Measurements from ENCODE around the gene PRMT7. TPM values are rescaled to one million over a fixed set of nuclear protein-coding genes. Genes with fewer than 3 reads are reported as not detected.

Gene PRMT7
- total RNA-seq, 1 donor from 2014 or later, result 25.6 TPM

DNA sequence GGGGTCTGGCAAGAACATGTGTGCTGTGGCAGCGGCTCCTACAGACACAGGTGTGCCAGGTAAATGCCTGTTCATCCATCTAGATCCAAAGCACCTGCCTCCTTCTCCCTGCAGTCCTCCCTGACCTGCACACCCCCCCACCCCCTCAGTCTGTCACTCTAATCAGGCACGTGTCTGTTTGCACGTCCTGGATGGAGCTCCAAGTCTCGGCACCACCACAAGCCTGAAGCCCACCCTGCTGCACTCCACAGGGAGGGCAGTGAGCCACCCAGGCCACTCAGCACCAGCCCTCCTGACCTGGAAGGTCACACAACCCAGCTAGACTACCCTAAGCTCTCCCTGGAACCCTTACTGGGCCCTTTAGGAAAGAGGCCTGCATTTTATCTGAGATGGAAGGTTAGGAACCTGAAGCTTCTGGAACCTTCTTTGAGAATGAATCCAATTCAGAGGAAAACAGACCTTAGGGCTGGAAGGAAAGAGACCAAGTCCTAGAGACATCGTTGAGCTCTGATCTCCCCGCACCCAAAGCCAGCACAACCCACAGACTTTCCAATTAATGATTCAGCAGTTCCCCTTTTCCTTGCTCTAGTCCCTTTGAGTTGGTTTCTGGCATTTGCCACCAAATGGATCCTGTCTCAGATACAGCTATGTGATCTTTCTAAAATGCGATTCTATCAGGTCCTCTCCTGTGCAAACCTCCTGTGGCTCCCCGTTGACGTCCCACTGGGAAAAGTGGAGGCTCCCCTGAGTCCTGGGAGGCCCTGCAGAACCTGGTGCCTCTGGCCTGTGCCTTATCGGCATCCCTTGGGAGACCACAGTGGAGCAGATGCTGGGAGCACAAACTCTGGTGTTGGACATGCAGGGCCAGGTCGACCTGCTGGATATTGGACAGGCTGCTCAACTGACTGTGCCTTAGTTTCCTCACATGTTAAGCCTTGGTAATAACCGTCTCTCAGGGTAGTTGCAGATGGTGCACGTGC is 67.9 kb downstream of the PRMT7 start:
- no peak overlapping the region for H3K4me3 ChIP-seq
- no peaks in the 10 kb centered on the region for H3K9me3 ChIP-seq (replicated peaks)
- no peak for DNase-seq
- H3K4me1 ChIP-seq, result no peaks in the 10 kb centered on the region
- no peak overlapping the region for H3K27ac ChIP-seq (replicated peaks)
- H3K27me3 ChIP-seq (ENCODE audit: low read depth), result no peaks in the 10 kb centered on the region
- H3K36me3 ChIP-seq, result no peaks in the 10 kb centered on the region
- TF ChIP-seq, protein P1, sequence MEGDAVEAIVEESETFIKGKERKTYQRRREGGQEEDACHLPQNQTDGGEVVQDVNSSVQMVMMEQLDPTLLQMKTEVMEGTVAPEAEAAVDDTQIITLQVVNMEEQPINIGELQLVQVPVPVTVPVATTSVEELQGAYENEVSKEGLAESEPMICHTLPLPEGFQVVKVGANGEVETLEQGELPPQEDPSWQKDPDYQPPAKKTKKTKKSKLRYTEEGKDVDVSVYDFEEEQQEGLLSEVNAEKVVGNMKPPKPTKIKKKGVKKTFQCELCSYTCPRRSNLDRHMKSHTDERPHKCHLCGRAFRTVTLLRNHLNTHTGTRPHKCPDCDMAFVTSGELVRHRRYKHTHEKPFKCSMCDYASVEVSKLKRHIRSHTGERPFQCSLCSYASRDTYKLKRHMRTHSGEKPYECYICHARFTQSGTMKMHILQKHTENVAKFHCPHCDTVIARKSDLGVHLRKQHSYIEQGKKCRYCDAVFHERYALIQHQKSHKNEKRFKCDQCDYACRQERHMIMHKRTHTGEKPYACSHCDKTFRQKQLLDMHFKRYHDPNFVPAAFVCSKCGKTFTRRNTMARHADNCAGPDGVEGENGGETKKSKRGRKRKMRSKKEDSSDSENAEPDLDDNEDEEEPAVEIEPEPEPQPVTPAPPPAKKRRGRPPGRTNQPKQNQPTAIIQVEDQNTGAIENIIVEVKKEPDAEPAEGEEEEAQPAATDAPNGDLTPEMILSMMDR (IDR thresholded peaks at IDR 0.05; ENCODE audit: borderline replicate concordance), result no peak
- intact Hi-C loops (cut with micrococcal nuclease), result no loop called here

DNA sequence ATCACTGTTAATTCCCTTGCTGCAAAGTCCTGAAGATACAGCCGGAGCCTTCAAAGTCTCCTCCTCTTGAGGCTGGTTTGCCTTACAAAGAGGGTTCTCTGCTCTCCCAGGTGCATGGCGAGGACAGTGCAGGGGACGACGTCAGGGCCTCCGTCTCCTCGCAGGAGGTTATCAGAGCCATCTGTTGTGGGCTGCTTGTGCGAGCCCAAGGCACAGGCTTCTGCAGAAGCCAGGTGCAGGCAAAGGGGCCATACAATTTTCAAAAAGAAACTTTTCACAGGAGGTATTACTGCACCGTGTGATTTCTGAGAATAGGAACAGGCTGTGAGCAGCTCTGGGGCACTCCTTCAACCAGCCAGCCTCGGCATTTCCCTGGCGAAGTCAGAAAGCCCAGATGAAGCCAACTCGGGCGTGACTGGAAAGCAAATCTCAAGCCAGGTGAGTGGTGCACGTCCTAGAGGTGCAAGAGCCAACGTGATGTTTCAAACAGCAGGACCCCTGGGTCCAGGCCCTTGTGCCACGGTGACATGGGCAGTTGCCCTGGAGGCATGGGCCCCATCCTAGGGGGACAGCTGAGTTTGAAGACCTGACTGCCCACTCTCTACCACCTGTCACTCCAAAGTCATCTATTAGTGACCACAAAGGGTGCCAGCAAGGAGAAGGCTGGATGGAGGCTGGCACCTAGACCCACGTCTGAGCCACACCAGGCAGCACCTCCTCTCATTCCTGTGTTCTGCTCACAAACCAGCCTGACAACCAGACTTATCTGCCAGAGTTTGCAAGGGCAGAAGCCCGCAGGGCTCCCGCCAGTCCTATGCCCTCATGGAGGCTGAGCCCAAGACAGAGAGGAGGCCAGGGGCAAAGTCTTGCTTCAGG is 68.9 kb downstream of the PRMT7 start:
- intact Hi-C loops (cut with micrococcal nuclease), result no loop called here
- no peak overlapping the region for H3K4me3 ChIP-seq
- no peaks in the 10 kb centered on the region for H3K4me1 ChIP-seq
- TF ChIP-seq, protein P1 (IDR thresholded peaks at IDR 0.05; ENCODE audit: borderline replicate concordance), result no peak
- no peak overlapping the region for H3K27ac ChIP-seq (replicated peaks)
- H3K27me3 ChIP-seq (ENCODE audit: low read depth), result no peaks in the 10 kb centered on the region
- no peaks in the 10 kb centered on the region for H3K9me3 ChIP-seq (replicated peaks)
- DNase-seq, result no peak
- no peaks in the 10 kb centered on the region for H3K36me3 ChIP-seq

DNA sequence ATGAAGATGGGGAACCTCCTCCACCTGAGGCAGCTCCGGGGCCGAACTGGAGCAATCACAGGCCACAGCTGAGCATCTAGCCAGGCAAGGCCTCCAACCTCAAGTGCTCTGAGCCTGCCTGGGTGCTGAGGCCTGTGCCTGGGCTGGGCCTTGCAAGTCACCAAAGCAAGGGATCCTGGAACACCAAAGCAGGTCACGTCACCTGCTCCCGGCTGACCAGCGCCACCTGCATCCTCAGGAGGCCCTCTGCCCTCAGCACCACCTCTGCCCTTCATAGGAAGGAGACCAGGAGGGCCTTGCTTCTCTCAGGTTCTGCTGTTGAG is 69.5 kb downstream of the PRMT7 start:
- H3K9me3 ChIP-seq (replicated peaks), result no peaks in the 10 kb centered on the region
- TF ChIP-seq, protein P1 (IDR thresholded peaks at IDR 0.05; ENCODE audit: borderline replicate concordance), result no peak
- intact Hi-C loops (cut with micrococcal nuclease), result no loop called here
- H3K27me3 ChIP-seq (ENCODE audit: low read depth), result no peaks in the 10 kb centered on the region
- no peaks in the 10 kb centered on the region for H3K36me3 ChIP-seq
- no peak for DNase-seq
- no peak overlapping the region for H3K27ac ChIP-seq (replicated peaks)
- no peak overlapping the region for H3K4me3 ChIP-seq
- H3K4me1 ChIP-seq, result no peaks in the 10 kb centered on the region

DNA sequence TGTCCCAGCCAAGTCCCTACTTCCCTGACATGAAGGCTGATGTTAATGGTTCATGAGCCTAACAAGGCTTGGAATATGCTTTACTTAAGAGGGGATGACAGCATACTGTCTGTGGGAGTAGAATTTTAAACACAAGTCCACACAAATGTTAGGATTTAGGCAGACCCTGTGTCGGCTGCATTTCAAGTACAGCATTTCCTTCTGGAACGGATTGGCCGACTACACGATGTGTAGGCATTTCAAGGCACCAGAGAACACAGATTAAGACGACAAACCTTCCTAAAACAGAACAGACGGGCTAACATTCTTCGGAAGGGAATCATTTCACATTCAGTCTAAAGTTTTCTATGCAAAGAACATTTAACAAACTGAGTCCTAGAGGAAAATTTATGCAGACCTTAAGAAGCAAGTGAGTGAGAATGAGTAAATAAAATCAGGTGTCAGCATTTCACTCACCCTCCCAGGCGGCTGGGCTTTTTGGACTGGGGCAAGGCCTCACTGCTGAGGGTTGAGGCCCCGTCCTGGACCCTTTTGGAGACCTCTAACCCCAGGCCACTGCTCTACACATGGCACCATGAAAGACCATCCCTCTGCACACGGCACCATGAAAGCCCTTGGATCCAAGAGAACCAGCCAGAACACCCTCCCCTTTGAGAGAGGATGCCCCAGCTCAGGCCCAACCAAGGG is 70.0 kb downstream of the PRMT7 start:
- Histone ChIP-seq H3K9me3 (replicated peaks) (no peaks in the 10 kb centered on the region), H3K36me3 (no peaks in the 10 kb centered on the region), H3K27me3 (ENCODE audit: low read depth) (no peaks in the 10 kb centered on the region), H3K27ac (replicated peaks) (no peak overlapping the region), H3K4me3 (no peak overlapping the region), H3K4me1 (no peaks in the 10 kb centered on the region)
- intact Hi-C loops (cut with micrococcal nuclease), result no loop called here
- no peak for DNase-seq
- TF ChIP-seq, protein P1 (IDR thresholded peaks at IDR 0.05; ENCODE audit: borderline replicate concordance), result no peak

DNA sequence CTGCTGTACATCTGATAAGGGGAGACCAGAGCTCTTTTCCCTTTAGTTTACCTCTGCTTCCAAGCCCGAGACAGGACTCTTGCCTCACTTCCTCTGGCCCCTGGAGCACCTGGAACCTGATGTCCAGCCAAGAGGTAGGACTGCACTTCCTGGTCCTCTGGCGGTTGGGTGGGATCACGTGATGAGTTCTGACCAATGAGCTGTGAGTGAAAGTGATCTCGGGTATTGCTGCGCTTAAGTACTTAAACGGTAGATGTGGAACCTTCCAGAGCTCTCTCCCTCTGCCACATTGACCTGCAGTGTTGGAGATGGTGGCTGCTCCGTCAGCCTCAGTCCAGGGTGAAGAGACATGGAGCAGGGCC is 70.5 kb downstream of the PRMT7 start:
- no peaks in the 10 kb centered on the region for H3K27me3 ChIP-seq (ENCODE audit: low read depth)
- intact Hi-C loops (cut with micrococcal nuclease), result no loop called here
- no peaks in the 10 kb centered on the region for H3K36me3 ChIP-seq
- H3K27ac ChIP-seq (replicated peaks), result no peak overlapping the region
- no peak for DNase-seq
- TF ChIP-seq, protein P1 (IDR thresholded peaks at IDR 0.05; ENCODE audit: borderline replicate concordance), result no peak
- H3K9me3 ChIP-seq (replicated peaks), result no peaks in the 10 kb centered on the region
- no peak overlapping the region for H3K4me3 ChIP-seq
- H3K4me1 ChIP-seq, result no peaks in the 10 kb centered on the region
